Inflammatory macrophage (primary cell): ENCODE results near the gene RPS6KL1.

ENCODE experiments used
- DNase-seq, 2 donors: peaks; one replicate each; pipeline ENCODE4 v3.0.0-alpha.2; 2020 to 2022

Gene RPS6KL1

GRCh38 chr14:74952180-74952665 is 29.2 kb upstream of the RPS6KL1 start:
- DNase-seq: no peak

- no peak for DNase-seq
Observed at GRCh38 chr14:74951443-74952179, 28.6 kb upstream of the RPS6KL1 start.

- no peak for DNase-seq
Observed at GRCh38 chr14:74950795-74951442, 27.9 kb upstream of the RPS6KL1 start.

GRCh38 chr14:74949859-74950573 is 27.0 kb upstream of the RPS6KL1 start:
- no peak for DNase-seq

GRCh38 chr14:74949191-74949601 is 26.1 kb upstream of the RPS6KL1 start:
- DNase-seq: no peak

GRCh38 chr14:74948228-74949175 is 25.4 kb upstream of the RPS6KL1 start:
- DNase-seq: no peak

GRCh38 chr14:74947353-74948227 is 24.5 kb upstream of the RPS6KL1 start:
- no peak for DNase-seq

GRCh38 chr14:74946659-74947281 is 23.7 kb upstream of the RPS6KL1 start:
- no peak for DNase-seq

- peak; percentile 68 to 74 for DNase-seq
Observed at GRCh38 chr14:74945852-74946658, 23.0 kb upstream of the RPS6KL1 start.

- peak; percentile 51 to 57 for DNase-seq
Observed at GRCh38 chr14:74945261-74945851, 22.3 kb upstream of the RPS6KL1 start.

- no peak for DNase-seq
Observed at GRCh38 chr14:74942608-74943007, 19.5 kb upstream of the RPS6KL1 start.

- DNase-seq: no peak
Observed at GRCh38 chr14:74942181-74942580, 19.1 kb upstream of the RPS6KL1 start.

GRCh38 chr14:74941676-74942097 is 18.6 kb upstream of the RPS6KL1 start:
- DNase-seq: peak; percentile 88 to 94

- DNase-seq: no peak
Observed at GRCh38 chr14:74940956-74941565, 18.0 kb upstream of the RPS6KL1 start.

GRCh38 chr14:74938531-74939495 is 15.8 kb upstream of the RPS6KL1 start:
- peak in 1 of 2 donors; percentile 38 for DNase-seq

- DNase-seq: peak; percentile 20 to 29
Observed at GRCh38 chr14:74937171-74937570, 14.1 kb upstream of the RPS6KL1 start.

- DNase-seq: peak; percentile 53 to 78
Observed at GRCh38 chr14:74936731-74937130, 13.7 kb upstream of the RPS6KL1 start.

- DNase-seq: no peak
Observed at GRCh38 chr14:74936151-74936550, 13.1 kb upstream of the RPS6KL1 start.
